Activated naive CD8-positive, alpha-beta T cell treated with anti-CD3 and anti-CD28 coated beads, Interleukin-2, amount 50 U/mL, for 24 hours (primary cell): ENCODE data around the gene PRAC1.

ENCODE experiments used
- ATAC-seq: fragments of 150-1000 bp; cut with Tn5 transposase; one replicate; pipeline ENCODE4 v1.10.0; 2021
- DNase-seq: peaks from one replicate; pipeline ENCODE4 v3.0.0; 2021
- H3K27ac Mint-ChIP-seq: one replicate; pipeline ENCODE4 v1.8.0; 2021; ENCODE audit warnings: mild to moderate bottlenecking, mixed read lengths
- H3K27me3 Mint-ChIP-seq: one replicate; pipeline ENCODE4 v1.8.0; 2021; ENCODE audit warnings: mixed read lengths
- H3K36me3 Mint-ChIP-seq: one replicate; pipeline ENCODE4 v1.8.0; 2021; ENCODE audit warnings: low read depth, mixed read lengths
- H3K4me1 Mint-ChIP-seq: one replicate; pipeline ENCODE4 v1.8.0; 2021; ENCODE audit warnings: mixed read lengths
- H3K4me3 Mint-ChIP-seq: one replicate; pipeline ENCODE4 v1.8.0; 2021; ENCODE audit warnings: mild to moderate bottlenecking, moderate library complexity, mixed read lengths
- H3K9me3 Mint-ChIP-seq: one replicate; pipeline ENCODE4 v1.8.0; 2021; ENCODE audit warnings: mixed read lengths

The PRAC1 gene

GRCh38 chr17:48722201-48722907, at the start of gene PRAC1:
Gene PRAC1 (minus strand): TSS chr17:48722518. CDS start chr17:48722392, 126 bp downstream.
- no peaks in the 10 kb centered on the region for H3K36me3 Mint-ChIP-seq
- H3K27me3 Mint-ChIP-seq = peaks cover 95% of the 10 kb centered on the region
- peaks cover 4% of the 10 kb centered on the region for H3K9me3 Mint-ChIP-seq
- no peak within 1 kb of the TSS for H3K4me3 Mint-ChIP-seq
- no peak for DNase-seq
- peaks cover 38% of the 10 kb centered on the region for H3K4me1 Mint-ChIP-seq
- no peak within 1 kb of the TSS for H3K27ac Mint-ChIP-seq
- ATAC-seq = no peak

GRCh38 chr17:48770954-48771353, 48.6 kb upstream of the PRAC1 start:
- no peak for ATAC-seq
- Mint-ChIP-seq H3K27ac (no peak overlapping the region), H3K4me1 (no peaks in the 10 kb centered on the region), H3K27me3 (peaks cover 42% of the 10 kb centered on the region), H3K9me3 (no peaks in the 10 kb centered on the region), H3K36me3 (no peaks in the 10 kb centered on the region), H3K4me3 (no peak overlapping the region)
- DNase-seq = no peak

GRCh38 chr17:48769009-48769675, 46.8 kb upstream of the PRAC1 start:
- H3K4me1 Mint-ChIP-seq = no peaks in the 10 kb centered on the region
- no peak overlapping the region for H3K4me3 Mint-ChIP-seq
- H3K27ac Mint-ChIP-seq = no peak overlapping the region
- H3K36me3 Mint-ChIP-seq = no peaks in the 10 kb centered on the region
- ATAC-seq = no peak
- peaks cover 41% of the 10 kb centered on the region for H3K27me3 Mint-ChIP-seq
- DNase-seq = no peak
- H3K9me3 Mint-ChIP-seq = no peaks in the 10 kb centered on the region

- Mint-ChIP-seq H3K4me3 (no peak overlapping the region), H3K36me3 (no peaks in the 10 kb centered on the region), H3K4me1 (no peaks in the 10 kb centered on the region), H3K27me3 (peaks cover 49% of the 10 kb centered on the region), H3K27ac (no peak overlapping the region), H3K9me3 (no peaks in the 10 kb centered on the region)
- no peak for ATAC-seq
- no peak for DNase-seq
Observed at GRCh38 chr17:48767263-48767774, 45.0 kb upstream of the PRAC1 start.

GRCh38 chr17:48761114-48761513, 38.8 kb upstream of the PRAC1 start:
- Mint-ChIP-seq H3K36me3 (no peaks in the 10 kb centered on the region), H3K4me3 (no peak overlapping the region), H3K4me1 (no peaks in the 10 kb centered on the region), H3K27ac (no peak overlapping the region), H3K9me3 (no peaks in the 10 kb centered on the region), H3K27me3 (peaks cover 76% of the 10 kb centered on the region)
- ATAC-seq (no peak), DNase-seq (no peak)

- Mint-ChIP-seq H3K4me1 (no peaks in the 10 kb centered on the region), H3K4me3 (no peak overlapping the region), H3K27me3 (peaks cover 77% of the 10 kb centered on the region), H3K27ac (no peak overlapping the region), H3K9me3 (no peaks in the 10 kb centered on the region), H3K36me3 (no peaks in the 10 kb centered on the region)
- ATAC-seq (no peak), DNase-seq (no peak)
Observed at GRCh38 chr17:48760411-48760810, 38.1 kb upstream of the PRAC1 start.

GRCh38 chr17:48759288-48759687, 37.0 kb upstream of the PRAC1 start:
- DNase-seq (no peak), ATAC-seq (no peak)
- Mint-ChIP-seq H3K36me3 (no peaks in the 10 kb centered on the region), H3K4me1 (peaks cover 4% of the 10 kb centered on the region), H3K27ac (no peak overlapping the region), H3K4me3 (no peak overlapping the region), H3K9me3 (no peaks in the 10 kb centered on the region), H3K27me3 (peaks cover 81% of the 10 kb centered on the region)

GRCh38 chr17:48757524-48757961, 35.2 kb upstream of the PRAC1 start:
- H3K27me3 Mint-ChIP-seq = peaks cover 82% of the 10 kb centered on the region
- H3K4me1 Mint-ChIP-seq = peaks cover 6% of the 10 kb centered on the region
- no peak overlapping the region for H3K4me3 Mint-ChIP-seq
- H3K27ac Mint-ChIP-seq = no peak overlapping the region
- no peaks in the 10 kb centered on the region for H3K36me3 Mint-ChIP-seq
- DNase-seq (no peak), ATAC-seq (no peak)
- H3K9me3 Mint-ChIP-seq = no peaks in the 10 kb centered on the region

GRCh38 chr17:48756830-48757251, 34.5 kb upstream of the PRAC1 start:
- Mint-ChIP-seq H3K4me3 (no peak overlapping the region), H3K36me3 (no peaks in the 10 kb centered on the region), H3K27me3 (peaks cover 82% of the 10 kb centered on the region), H3K27ac (no peak overlapping the region), H3K4me1 (peaks cover 6% of the 10 kb centered on the region), H3K9me3 (no peaks in the 10 kb centered on the region)
- ATAC-seq = no peak
- DNase-seq = no peak

- Mint-ChIP-seq H3K9me3 (no peaks in the 10 kb centered on the region), H3K27me3 (peaks cover 84% of the 10 kb centered on the region), H3K36me3 (no peaks in the 10 kb centered on the region), H3K4me3 (no peak overlapping the region), H3K27ac (no peak overlapping the region), H3K4me1 (peaks cover 6% of the 10 kb centered on the region)
- no peak for DNase-seq
- no peak for ATAC-seq
Observed at GRCh38 chr17:48755356-48755755, 33.0 kb upstream of the PRAC1 start.

GRCh38 chr17:48754500-48755261, 32.4 kb upstream of the PRAC1 start:
- Mint-ChIP-seq H3K4me3 (no peak overlapping the region), H3K27ac (no peak overlapping the region), H3K27me3 (peaks cover 86% of the 10 kb centered on the region), H3K36me3 (no peaks in the 10 kb centered on the region), H3K4me1 (peaks cover 6% of the 10 kb centered on the region), H3K9me3 (no peaks in the 10 kb centered on the region)
- DNase-seq = no peak
- no peak for ATAC-seq

- ATAC-seq (no peak), DNase-seq (no peak)
- Mint-ChIP-seq H3K9me3 (no peaks in the 10 kb centered on the region), H3K4me3 (no peak overlapping the region), H3K27me3 (peaks cover 87% of the 10 kb centered on the region), H3K4me1 (peaks cover 6% of the 10 kb centered on the region), H3K27ac (no peak overlapping the region), H3K36me3 (no peaks in the 10 kb centered on the region)
Observed at GRCh38 chr17:48753794-48754499, 31.6 kb upstream of the PRAC1 start.

- DNase-seq (no peak), ATAC-seq (no peak)
- Mint-ChIP-seq H3K36me3 (no peaks in the 10 kb centered on the region), H3K4me1 (peaks cover 6% of the 10 kb centered on the region), H3K27me3 (peaks cover 82% of the 10 kb centered on the region), H3K27ac (no peak overlapping the region), H3K4me3 (no peak overlapping the region), H3K9me3 (no peaks in the 10 kb centered on the region)
Observed at GRCh38 chr17:48752399-48753288, 30.3 kb upstream of the PRAC1 start.
